GM18861 (cell line): ENCODE measurements around the gene NEAT1.

Experiments
- ATAC-seq: cut with Tn5 transposase; IDR thresholded peaks from one replicate; pipeline ENCODE4 v1.9.1; 2021; ENCODE audit not compliant: unreplicated experiment

Gene NEAT1

GRCh38 chr11:65433657-65434056, 11.1 kb downstream of the NEAT1 start:
- no peak for ATAC-seq

- no peak for ATAC-seq
These were observed 11.6 kb downstream of the NEAT1 start for GRCh38 chr11:65434057-65434666.

GRCh38 chr11:65434667-65435410, 12.2 kb downstream of the NEAT1 start:
- ATAC-seq: no peak

GRCh38 chr11:65435411-65435931, 12.9 kb downstream of the NEAT1 start:
- ATAC-seq: no peak

- ATAC-seq: no peak
These were observed 13.4 kb downstream of the NEAT1 start for GRCh38 chr11:65435981-65436411.

GRCh38 chr11:65436412-65437032, 13.9 kb downstream of the NEAT1 start:
- ATAC-seq: no peak

- ATAC-seq: no peak
These were observed 15.0 kb downstream of the NEAT1 start for GRCh38 chr11:65437436-65438227.

GRCh38 chr11:65438257-65439151, 15.9 kb downstream of the NEAT1 start:
- ATAC-seq: no peak

- ATAC-seq: no peak
These were observed 17.0 kb downstream of the NEAT1 start for GRCh38 chr11:65439331-65440181.

- peak; percentile 36 for ATAC-seq
These were observed 18.4 kb downstream of the NEAT1 start for GRCh38 chr11:65440831-65441499.

GRCh38 chr11:65442842-65443331, 20.3 kb downstream of the NEAT1 start:
- ATAC-seq: no peak

GRCh38 chr11:65444314-65445051, 21.9 kb downstream of the NEAT1 start:
- no peak for ATAC-seq

- no peak for ATAC-seq
These were observed 22.6 kb downstream of the NEAT1 start for GRCh38 chr11:65445101-65445603.

- ATAC-seq: no peak
These were observed 23.2 kb downstream of the NEAT1 start for GRCh38 chr11:65445604-65446445.

GRCh38 chr11:65446446-65447277, 24.1 kb downstream of the NEAT1 start:
- ATAC-seq: no peak

GRCh38 chr11:65448074-65448417, 25.4 kb downstream of the NEAT1 start:
- ATAC-seq: no peak
